Kidney (tissue), 14 donors: Measurements from ENCODE around the gene FRAT2. TPM values are rescaled to one million over a fixed set of nuclear protein-coding genes. Genes with fewer than 3 reads are reported as not detected.
A peak's percentile ranks its signal among the peaks of the same experiment; 100 is the strongest.

Experiments
- DNase-seq, 5 donors: peaks; one replicate each; pipeline ENCODE4 v3.0.0-alpha.2; 2013 to 2020
- FAIRE-seq: peaks from 2 replicates; lab custom pipeline; 2012; peaks lifted over from hg19 to GRCh38; lab: Jason Lieb, UNC
- H3K27ac ChIP-seq, 2 donors: one replicate each; pipeline ENCODE4 v1.7.0; 2013; ENCODE audit warnings: low read depth in 2 of 2, low read length in 2 of 2, inconsistent platforms in 1 of 2
- H3K27me3 ChIP-seq: one replicate; pipeline ENCODE4 v1.7.1; 2013; ENCODE audit warnings: low read length, inconsistent platforms; ENCODE audit not compliant: control insufficient read depth, insufficient read depth
- H3K36me3 ChIP-seq, 3 donors: one replicate each; pipeline versions ENCODE4 v1.7.0 to v1.7.1; 2013; ENCODE audit warnings: low read length in 3 of 3, control low read depth in 1 of 3, inconsistent platforms in 1 of 3; ENCODE audit not compliant: insufficient read depth in 3 of 3, control insufficient read depth in 2 of 3
- H3K4me1 ChIP-seq, 3 donors: one replicate each; pipeline versions ENCODE4 v1.7.0 to v1.7.1; 2013; ENCODE audit warnings: low read length in 3 of 3, inconsistent platforms in 1 of 3, low read depth in 1 of 3; ENCODE audit not compliant: control insufficient read depth in 2 of 3, insufficient read depth in 2 of 3
- H3K4me3 ChIP-seq, 3 donors: one replicate each; pipeline versions ENCODE4 v1.7.0 to v1.8.1; 2013; ENCODE audit warnings: low read length in 3 of 3, control low read depth in 1 of 3, inconsistent platforms in 1 of 3
- H3K9ac ChIP-seq, 3 donors: one replicate each; pipeline versions ENCODE4 v1.7.0 to v1.7.1; 2013; ENCODE audit warnings: low read length in 3 of 3, control low read depth in 1 of 3, inconsistent platforms in 1 of 3
- H3K9me3 ChIP-seq, 3 donors: one replicate each; pipeline versions ENCODE4 v1.7.0 to v1.7.1; 2013; ENCODE audit warnings: low read length in 3 of 3, control low read depth in 1 of 3, inconsistent platforms in 1 of 3; ENCODE audit not compliant: control insufficient read depth in 2 of 3, insufficient read depth in 1 of 3
- intact Hi-C: fragments of 100-400 bp; cut with DNase I; formaldehyde crosslinking; loops from one replicate; pipeline ENCODE4 v1.11.1; 2022
- polyA plus RNA-seq: library from polyadenylated mRNA; stranded (reverse); fragments of 350-450 nt; fragmentation: Illumina TruSeq; extraction: RNeasy Lipid Tissue Mini Kit (QIAGEN cat#74804); gene quantifications from one replicate; pipeline ENCODE4 v1.2.3, GENCODE V29; 2014; ENCODE audit warnings: low read depth, low replicate concordance; ENCODE audit not compliant: insufficient read depth
- total RNA-seq: library from RNA; stranded (reverse); fragmentation: NEBNext Ultra II Directional; extraction: Animal tissue kit (Norgen Biotek cat#: 25700); gene quantifications from one replicate; pipeline ENCODE4 v1.2.1, GENCODE V29; 2021
- TF ChIP-seq, protein P1 (sequence below): IDR thresholded peaks from 3 replicates; pipeline ENCODE4 v1.5.1; 2012; ENCODE audit warnings: mild to moderate bottlenecking, moderate library complexity, borderline replicate concordance; ENCODE audit not compliant: insufficient read depth; ENCODE audit errors: extremely low read depth
- donor health status: control.
- donor health status: control.
- donor health status: control.
- donor health status: control.
- donor health status: control.
- donor health status: DM: yes; HTN: yes; CAD: no.
- donor health status: Normal renal cell carcinoma (clear cell type).

Gene FRAT2
- total and polyA plus RNA-seq, 2 donors from 2014 or later: 5.4 to 16.8 TPM

DNA sequence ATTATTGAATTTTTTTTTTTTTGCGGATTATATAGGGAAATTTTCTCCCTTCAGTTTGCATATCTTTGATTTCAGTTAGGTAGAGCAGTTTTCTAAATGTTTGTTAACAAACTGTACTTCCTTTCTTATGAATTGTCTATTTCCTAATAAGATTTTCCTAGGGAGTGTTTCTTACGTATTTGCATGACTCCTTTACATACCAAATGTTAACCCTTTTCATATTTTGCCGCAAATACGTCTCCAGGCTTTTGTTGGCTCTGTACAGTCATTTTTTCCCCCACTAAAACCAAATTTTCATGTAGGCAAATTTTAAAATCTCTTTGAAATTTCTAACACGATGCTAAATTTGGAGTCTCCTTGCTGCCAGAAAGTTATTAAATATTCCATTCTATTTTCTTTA is 1.9 kb upstream of the FRAT2 start:
- Histone ChIP-seq H3K27ac (no peak overlapping the region), H3K27me3 (no peaks in the 10 kb centered on the region), H3K9ac (no peak overlapping the region), H3K36me3 (no peaks in the 10 kb centered on the region), H3K4me1 (peaks cover 0 to 8% (median 8%) of the 10 kb centered on the region in 3 donors), H3K4me3 (no peak overlapping the region), H3K9me3 (no peaks in the 10 kb centered on the region)
- DNase-seq (peak in 1 of 5 donors; percentile 10), FAIRE-seq (no peak)
- intact Hi-C loops: loop anchor here (10.0 kb wide), 1 partner anchor 52 kb away; no protein-coding TSS in a partner anchor
- TF ChIP-seq, protein P1, sequence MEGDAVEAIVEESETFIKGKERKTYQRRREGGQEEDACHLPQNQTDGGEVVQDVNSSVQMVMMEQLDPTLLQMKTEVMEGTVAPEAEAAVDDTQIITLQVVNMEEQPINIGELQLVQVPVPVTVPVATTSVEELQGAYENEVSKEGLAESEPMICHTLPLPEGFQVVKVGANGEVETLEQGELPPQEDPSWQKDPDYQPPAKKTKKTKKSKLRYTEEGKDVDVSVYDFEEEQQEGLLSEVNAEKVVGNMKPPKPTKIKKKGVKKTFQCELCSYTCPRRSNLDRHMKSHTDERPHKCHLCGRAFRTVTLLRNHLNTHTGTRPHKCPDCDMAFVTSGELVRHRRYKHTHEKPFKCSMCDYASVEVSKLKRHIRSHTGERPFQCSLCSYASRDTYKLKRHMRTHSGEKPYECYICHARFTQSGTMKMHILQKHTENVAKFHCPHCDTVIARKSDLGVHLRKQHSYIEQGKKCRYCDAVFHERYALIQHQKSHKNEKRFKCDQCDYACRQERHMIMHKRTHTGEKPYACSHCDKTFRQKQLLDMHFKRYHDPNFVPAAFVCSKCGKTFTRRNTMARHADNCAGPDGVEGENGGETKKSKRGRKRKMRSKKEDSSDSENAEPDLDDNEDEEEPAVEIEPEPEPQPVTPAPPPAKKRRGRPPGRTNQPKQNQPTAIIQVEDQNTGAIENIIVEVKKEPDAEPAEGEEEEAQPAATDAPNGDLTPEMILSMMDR: no peak

DNA sequence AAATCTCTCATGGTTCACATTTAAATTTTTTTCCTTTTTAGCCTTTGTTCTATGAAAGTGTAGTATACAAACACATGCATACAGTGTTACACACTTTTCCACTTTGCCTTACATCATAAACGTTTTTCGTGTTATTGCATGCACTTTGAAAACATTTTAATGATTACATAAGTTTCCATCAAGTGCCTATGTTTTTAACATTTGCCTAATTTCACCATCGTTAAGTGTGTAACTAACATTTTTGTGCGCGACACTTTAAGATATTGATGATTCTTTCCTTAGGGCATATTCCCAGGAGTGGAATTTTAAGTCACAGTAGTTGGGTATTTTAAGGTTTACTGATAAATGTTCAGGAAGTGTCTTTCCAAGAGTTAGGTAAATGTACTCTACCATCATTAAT is 1.5 kb upstream of the FRAT2 start:
- H3K9ac ChIP-seq: no peak overlapping the region
- no peaks in the 10 kb centered on the region for H3K27me3 ChIP-seq
- DNase-seq (peak in 1 of 5 donors; percentile 27), FAIRE-seq (no peak)
- H3K36me3 ChIP-seq: no peaks in the 10 kb centered on the region
- no peak overlapping the region for H3K4me3 ChIP-seq
- intact Hi-C loops: loop anchor here (10.0 kb wide), 1 partner anchor 51 kb away; no protein-coding TSS in a partner anchor
- TF ChIP-seq, protein P1: no peak
- no peak overlapping the region for H3K27ac ChIP-seq
- peaks cover 0 to 13% (median 8%) of the 10 kb centered on the region in 3 donors for H3K4me1 ChIP-seq
- H3K9me3 ChIP-seq: no peaks in the 10 kb centered on the region

DNA sequence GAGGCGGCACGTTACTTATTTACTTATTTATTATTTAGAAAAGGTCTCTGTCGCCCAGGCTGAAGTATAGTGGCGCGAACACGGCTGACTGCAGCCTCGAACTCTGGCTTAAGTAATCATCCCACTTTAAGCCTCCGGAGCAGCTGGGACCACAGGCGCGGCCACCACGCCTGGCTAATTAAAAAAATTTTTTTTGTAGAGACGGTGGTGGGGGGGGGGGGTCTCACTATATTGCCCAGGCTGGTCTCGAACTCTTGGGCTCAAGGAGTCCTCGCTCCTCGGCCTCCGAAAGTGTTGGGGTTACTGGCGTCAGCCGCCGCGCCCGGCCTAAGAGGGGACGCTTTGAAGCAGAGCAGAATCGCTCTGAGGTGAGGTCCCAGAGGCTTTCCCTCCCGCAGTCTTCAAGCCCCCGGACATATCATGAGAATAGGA is 675 bp upstream of the FRAT2 start:
- Histone ChIP-seq H3K4me1 (peaks cover 0 to 15% (median 8%) of the 10 kb centered on the region in 3 donors), H3K27ac (no peak overlapping the region), H3K4me3 (peak overlapping the region; percentile 44 to 87 (median 46)), H3K36me3 (no peaks in the 10 kb centered on the region), H3K27me3 (no peaks in the 10 kb centered on the region), H3K9ac (peak overlapping the region in 2 of 3 donors; percentile 3 to 40), H3K9me3 (no peaks in the 10 kb centered on the region)
- TF ChIP-seq, protein P1: no peak
- no peak for FAIRE-seq
- peak in 3 of 5 donors; percentile 22 to 76 (median 37) for DNase-seq
- intact Hi-C loops: loop anchor here (10.0 kb wide), 1 partner anchor 50 kb away; no protein-coding TSS in a partner anchor
